PC-9 (cell line): Measurements from ENCODE around the gene E2F3. TPM values are rescaled to one million over a fixed set of nuclear protein-coding genes. Genes with fewer than 3 reads are reported as not detected.

Experiments
- BruUV-seq: library from RNA; stranded (reverse); fragments of 400-500 nt; replicated peaks from 2 replicates; lab custom pipeline; 2021; lab: Mats Ljungman, UMichigan
- CTCF ChIA-PET: fragments of 300-600 bp; sonication (Branson Sonifier 250); formaldehyde crosslinking; loops from one replicate; lab custom pipeline; 2022; ENCODE audit warnings: antibody characterized with exemption; lab: Charles Lee
- POLR2A ChIA-PET: fragments of 300-600 bp; sonication (Branson Sonifier 250); formaldehyde crosslinking; loops from one replicate; lab custom pipeline; 2022; ENCODE audit warnings: antibody characterized with exemption; ENCODE audit not compliant: unreplicated experiment; lab: Charles Lee
- DNase-seq, 2 experiments: peaks; one replicate each; pipeline versions ENCODE4 v3.0.0 to v3.0.0-alpha.2; 2015 to 2022; ENCODE audit warnings: mixed read lengths in 1 of 2
- H2AFZ ChIP-seq: fragments of 200-600 bp; sonication (generic); 2 replicates; pipeline ENCODE4 v1.8.1; 2017; ENCODE audit warnings: antibody characterized with exemption
- H3F3A ChIP-seq: fragments of 200-600 bp; sonication (generic); 2 replicates; pipeline ENCODE4 v1.8.1; 2017; ENCODE audit warnings: antibody characterized with exemption, mild to moderate bottlenecking, low read depth; ENCODE audit not compliant: insufficient read depth
- H3K27ac ChIP-seq: fragments of 200-600 bp; sonication (generic); 2 replicates; pipeline ENCODE4 v1.6.1; 2016; ENCODE audit warnings: mixed run types
- H3K27me3 ChIP-seq: fragments of 200-600 bp; sonication (generic); 2 replicates; pipeline ENCODE4 v1.6.1; 2016; ENCODE audit warnings: low read depth, mixed run types; ENCODE audit not compliant: insufficient read depth
- H3K36me3 ChIP-seq: fragments of 200-600 bp; sonication (generic); 2 replicates; pipeline ENCODE4 v1.6.1; 2016; ENCODE audit warnings: low read depth, mixed run types
- H3K4me1 ChIP-seq: fragments of 200-600 bp; sonication (generic); replicated peaks from 2 replicates; pipeline ENCODE4 v1.6.1; 2016; ENCODE audit warnings: mixed run types; ENCODE audit not compliant: insufficient read depth
- H3K4me2 ChIP-seq: fragments of 200-600 bp; sonication (generic); 2 replicates; pipeline ENCODE4 v1.6.1; 2017; ENCODE audit warnings: mixed run types
- H3K4me3 ChIP-seq: fragments of 200-600 bp; sonication (generic); 2 replicates; pipeline ENCODE4 v1.6.1; 2016; ENCODE audit warnings: mixed run types
- H3K79me2 ChIP-seq: fragments of 200-600 bp; sonication (generic); 2 replicates; pipeline ENCODE4 v1.6.1; 2017; ENCODE audit warnings: low read depth, mixed run types
- H3K9me2 ChIP-seq: fragments of 200-600 bp; sonication (generic); 2 replicates; pipeline ENCODE4 v1.8.1; 2017; ENCODE audit warnings: mild to moderate bottlenecking; ENCODE audit not compliant: insufficient read depth
- H3K9me3 ChIP-seq: fragments of 200-600 bp; sonication (generic); 2 replicates; pipeline ENCODE4 v1.8.1; 2016; ENCODE audit warnings: low read depth; ENCODE audit not compliant: insufficient read depth
- H4K20me1 ChIP-seq: fragments of 200-600 bp; sonication (generic); 2 replicates; pipeline ENCODE4 v1.8.1; 2017; ENCODE audit not compliant: insufficient read depth
- EZH2 ChIP-seq: fragments of 200-600 bp; sonication (generic); IDR thresholded peaks from 2 replicates; pipeline ENCODE4 v1.8.0; 2017; ENCODE audit warnings: antibody characterized with exemption, low read depth
- intact Hi-C: fragments of 100-400 bp; cut with micrococcal nuclease; formaldehyde crosslinking; loops from one replicate; pipeline ENCODE4 v1.10.0; 2022; ENCODE audit not compliant: unreplicated experiment
- total RNA-seq: library from RNA; stranded (reverse); gene quantifications from 2 replicates; pipeline ENCODE4 v1.2.3, GENCODE V29; 2021
- TF ChIP-seq, protein P1 (sequence below): fragments of 200-600 bp; sonication (generic); conservative IDR thresholded peaks from 2 replicates; pipeline ENCODE4 v1.6.1; 2017; ENCODE audit warnings: mixed run types, antibody characterized with exemption, mild to moderate bottlenecking, moderate library complexity

Gene E2F3
- total RNA-seq, 1 experiment from 2014 or later: 20.0 TPM

DNA sequence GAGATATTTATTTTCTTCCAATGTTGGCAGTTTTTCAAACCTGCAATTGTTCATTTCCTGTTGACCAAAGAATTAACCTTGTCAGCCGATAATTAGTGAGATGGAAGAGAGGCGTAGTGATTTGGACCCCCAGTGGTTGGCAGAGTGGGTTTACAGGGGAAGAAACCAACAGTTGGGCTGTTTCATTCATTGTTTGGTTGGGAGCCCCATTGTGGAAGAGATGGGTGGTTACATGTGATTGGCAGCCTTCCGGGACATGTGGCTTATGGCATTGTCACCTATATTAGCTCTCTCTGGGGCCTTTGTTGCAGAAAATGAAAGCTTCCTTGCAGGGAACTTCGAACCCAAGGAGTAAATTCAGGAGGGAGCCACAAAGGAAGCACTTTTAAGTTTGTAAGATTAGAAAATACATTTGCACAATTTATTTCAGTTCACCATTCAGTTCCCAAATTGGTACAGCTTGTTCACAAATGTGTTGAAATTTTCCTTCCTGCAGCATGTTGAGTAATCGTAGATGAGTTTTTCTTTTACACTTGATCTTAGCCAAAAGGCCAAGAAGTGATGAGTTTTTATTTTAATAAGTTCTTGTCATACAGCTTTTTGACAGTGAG lies 82.3 kb downstream of the E2F3 start:
- no TSS peak for BruUV-seq
- CTCF ChIA-PET: no interaction called here

GRCh38 chr6:20486641-20487040 lies 85.0 kb downstream of the E2F3 start:
- Histone ChIP-seq H3F3A (no peaks in the 10 kb centered on the region), H3K36me3 (peaks cover 29% of the 10 kb centered on the region; the same call in 1 of the 2 replicates)

More for the DNA sequence above, 82.3 kb downstream of the E2F3 start:
- Histone ChIP-seq H3K36me3 (peaks cover 16% of the 10 kb centered on the region; the same call in 1 of the 2 replicates), H3K79me2 (no peaks in the 10 kb centered on the region), H4K20me1 (0 out of 2 replicates have a peak, but pooled peaks cover 7% of the 10 kb centered on the region), H2AFZ (no peak overlapping the region), H3K27me3 (no peaks in the 10 kb centered on the region), H3K4me2 (no peak overlapping the region), H3K27ac (no peak overlapping the region), H3K9me2 (no peaks in the 10 kb centered on the region), H3K9me3 (no peaks in the 10 kb centered on the region), H3K4me1 (no peaks in the 10 kb centered on the region), H3F3A (0 out of 2 replicates have a peak, but pooled peaks cover 5% of the 10 kb centered on the region), H3K4me3 (no peak overlapping the region)
- intact Hi-C loops: no loop called here
- no peak for DNase-seq
- TF ChIP-seq, protein P1, sequence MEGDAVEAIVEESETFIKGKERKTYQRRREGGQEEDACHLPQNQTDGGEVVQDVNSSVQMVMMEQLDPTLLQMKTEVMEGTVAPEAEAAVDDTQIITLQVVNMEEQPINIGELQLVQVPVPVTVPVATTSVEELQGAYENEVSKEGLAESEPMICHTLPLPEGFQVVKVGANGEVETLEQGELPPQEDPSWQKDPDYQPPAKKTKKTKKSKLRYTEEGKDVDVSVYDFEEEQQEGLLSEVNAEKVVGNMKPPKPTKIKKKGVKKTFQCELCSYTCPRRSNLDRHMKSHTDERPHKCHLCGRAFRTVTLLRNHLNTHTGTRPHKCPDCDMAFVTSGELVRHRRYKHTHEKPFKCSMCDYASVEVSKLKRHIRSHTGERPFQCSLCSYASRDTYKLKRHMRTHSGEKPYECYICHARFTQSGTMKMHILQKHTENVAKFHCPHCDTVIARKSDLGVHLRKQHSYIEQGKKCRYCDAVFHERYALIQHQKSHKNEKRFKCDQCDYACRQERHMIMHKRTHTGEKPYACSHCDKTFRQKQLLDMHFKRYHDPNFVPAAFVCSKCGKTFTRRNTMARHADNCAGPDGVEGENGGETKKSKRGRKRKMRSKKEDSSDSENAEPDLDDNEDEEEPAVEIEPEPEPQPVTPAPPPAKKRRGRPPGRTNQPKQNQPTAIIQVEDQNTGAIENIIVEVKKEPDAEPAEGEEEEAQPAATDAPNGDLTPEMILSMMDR: no peak
- no peak for TF ChIP-seq EZH2
- POLR2A ChIA-PET: no interaction called here

DNA sequence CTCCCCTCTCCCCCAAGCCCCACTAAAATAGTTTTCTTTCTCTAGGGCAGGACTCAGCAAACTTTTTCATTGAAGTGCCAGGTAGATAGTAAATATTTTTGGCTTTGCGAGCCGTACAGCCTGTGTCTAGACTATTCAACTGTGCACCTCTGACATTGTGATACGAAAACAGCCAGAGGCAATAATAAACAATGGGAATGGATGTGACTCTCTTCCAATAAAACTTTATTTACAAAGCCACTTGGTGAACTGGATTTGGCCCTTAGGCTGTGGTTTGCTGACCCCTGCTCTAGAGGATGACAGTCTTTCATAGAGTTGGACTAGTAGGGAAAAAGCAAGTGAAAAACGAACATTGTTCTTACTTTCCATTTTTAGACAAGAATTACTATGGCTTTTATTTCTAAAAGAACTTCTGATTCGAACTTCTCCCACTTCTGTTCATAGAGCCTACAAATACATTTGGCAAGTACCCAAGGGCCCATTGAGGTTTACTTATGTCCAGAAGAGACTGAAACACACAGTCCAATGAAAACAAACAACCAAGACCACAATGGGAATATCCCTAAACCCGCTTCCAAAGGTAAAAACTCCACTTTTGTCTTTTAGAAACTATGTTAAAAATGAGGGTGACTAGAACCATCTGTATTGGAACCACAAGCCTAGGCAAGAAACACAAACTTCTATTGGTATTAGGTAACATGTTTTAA lies 86.1 kb downstream of the E2F3 start:
- no peaks in the 10 kb centered on the region for H3K79me2 ChIP-seq
- no peaks in the 10 kb centered on the region for H3K27me3 ChIP-seq
- H3K36me3 ChIP-seq: peaks cover 29% of the 10 kb centered on the region; the same call in 1 of the 2 replicates
- ChIA-PET POLR2A (no interaction called here), CTCF (no interaction called here)
- H4K20me1 ChIP-seq: 0 out of 2 replicates have a peak, but pooled peaks cover 4% of the 10 kb centered on the region
- no peak overlapping the region for H3K27ac ChIP-seq
- H2AFZ ChIP-seq: no peak overlapping the region
- no peak overlapping the region for H3K4me3 ChIP-seq
- intact Hi-C loops: no loop called here
- BruUV-seq: no TSS peak
- no peak for DNase-seq
- no peaks in the 10 kb centered on the region for H3F3A ChIP-seq
- no peak overlapping the region for H3K4me2 ChIP-seq
- TF ChIP-seq EZH2: no peak
- TF ChIP-seq, protein P1: no peak
- H3K4me1 ChIP-seq: no peaks in the 10 kb centered on the region
- no peaks in the 10 kb centered on the region for H3K9me3 ChIP-seq
- H3K9me2 ChIP-seq: no peaks in the 10 kb centered on the region

More at GRCh38 chr6:20486641-20487040, 85.0 kb downstream of the E2F3 start:
- no TSS peak for BruUV-seq
- DNase-seq: no peak
- ChIA-PET POLR2A (no interaction called here), CTCF (no interaction called here)
- Histone ChIP-seq H3K27ac (no peak overlapping the region), H3K4me2 (no peak overlapping the region), H3K9me3 (no peaks in the 10 kb centered on the region), H3K4me3 (no peak overlapping the region), H2AFZ (no peak overlapping the region), H3K4me1 (no peaks in the 10 kb centered on the region), H3K27me3 (no peaks in the 10 kb centered on the region), H3K9me2 (no peaks in the 10 kb centered on the region), H4K20me1 (0 out of 2 replicates have a peak, but pooled peaks cover 7% of the 10 kb centered on the region), H3K79me2 (no peaks in the 10 kb centered on the region)
- intact Hi-C loops: no loop called here
- TF ChIP-seq EZH2: no peak
- TF ChIP-seq, protein P1: no peak
